Fibroblast of lung (primary cell): ENCODE results near the gene GORAB.

Experiments used
- CTCF ChIP-seq, 2 donors: IDR thresholded peaks in 1 of 2; conservative IDR thresholded peaks in 1 of 2; 1 replicate in 1 of 2; 2 replicates in 1 of 2; pipeline ENCODE4 v1.5.1; 2011 to 2012; ENCODE audit warnings: low read length in 2 of 2, control low read depth in 1 of 2, inconsistent platforms in 1 of 2, low read depth in 1 of 2, mild to moderate bottlenecking in 1 of 2
- EZH2 ChIP-seq: IDR thresholded peaks from 2 replicates; pipeline ENCODE4 v1.5.1; 2012; ENCODE audit warnings: low read length, control low read depth, mild to moderate bottlenecking; ENCODE audit errors: missing control alignments

GRCh38 chr1:170518185-170518834 lies 13.7 kb upstream of the GORAB start:
- TF ChIP-seq CTCF (conservative IDR thresholded peaks at IDR 0.05 in 1 of 2, IDR thresholded peaks at IDR 0.05 in 1 of 2; ENCODE audit: low read depth in 1 of 2, low read length in 2 of 2): no peak
- no peak for TF ChIP-seq EZH2
